Measurements from ENCODE around the gene TTC3. TPM values are rescaled to one million over a fixed set of nuclear protein-coding genes. Genes with fewer than 3 reads are reported as not detected.

TTC3 gene
- total and polyA plus RNA-seq, 9 of the 15 experiments (the other 6 are each of a cell fraction or from before 2014, with no cell fraction given): 17.5 to 92.0 (median 59.5) TPM

GRCh38 chr21:37072988-37073416 lies at the start of gene TTC3, which contains the start of gene PIGP (continued):
- TF ChIP-seq SMAD3 (CRISPR knock-in tag; conservative IDR thresholded peaks at IDR 0.05) (no peak), MTA1 (IDR thresholded peaks at IDR 0.05; ENCODE audit: borderline replicate concordance) (no peak), ZNF347 (CRISPR knock-in tag; IDR thresholded peaks at IDR 0.05; ENCODE audit: low read depth) (no peak), FOXJ2 (tag; IDR thresholded peaks at IDR 0.05) (no peak), E2F3 (CRISPR knock-in tag; IDR thresholded peaks at IDR 0.05) (no peak), WHSC1 (IDR thresholded peaks at IDR 0.05; ENCODE audit: low read length) (no peak), ETV1 (tag; conservative IDR thresholded peaks at IDR 0.05; ENCODE audit: low read depth) (no peak), POU5F1 (IDR thresholded peaks at IDR 0.05; ENCODE audit: borderline replicate concordance, low read depth, low read length, partially characterized antibody) (no peak), NR4A1 (CRISPR knock-in tag; IDR thresholded peaks at IDR 0.05) (no peak), NR4A1 (tag; IDR thresholded peaks at IDR 0.05) (peak; percentile 21; the same call in 1 of the 2 replicates), UBTF (IDR thresholded peaks at IDR 0.05; ENCODE audit: borderline replicate concordance in 1 of 2, low read depth in 2 of 2, low read length in 2 of 2) (peak; percentile 83 to 94; a peak in 3 of 4 replicates), ZNF232 (CRISPR knock-in tag; IDR thresholded peaks at IDR 0.05) (no peak), SUPT5H (IDR thresholded peaks at IDR 0.05) (peak; percentile 75; the same call in 1 of the 2 replicates), CSDE1 (IDR thresholded peaks at IDR 0.05) (no peak), MLLT1 (IDR thresholded peaks at IDR 0.05) (no peak), ZNF184 (CRISPR knock-in tag; IDR thresholded peaks at IDR 0.05) (no peak), SLC30A9 (CRISPR knock-in tag; IDR thresholded peaks at IDR 0.05) (no peak), TRIM28 (IDR thresholded peaks at IDR 0.05) (no peak; the same call in 1 of the 2 replicates), JUN (IDR thresholded peaks at IDR 0.05; ENCODE audit: borderline replicate concordance, low read depth, low read length) (no peak; the same call in 1 of the 2 replicates), JUN (CRISPR knock-in tag; IDR thresholded peaks at IDR 0.05; ENCODE audit: borderline replicate concordance) (peak; percentile 75; the same call in 1 of the 2 replicates), MAFG (tag; conservative IDR thresholded peaks at IDR 0.05) (no peak), ATF3 (IDR thresholded peaks at IDR 0.05) (no peak), ATF3 (CRISPR knock-in tag; conservative IDR thresholded peaks at IDR 0.05) (no peak)
